NCI-H2227 treated with DMSO at 0.1 percent for 48 hours (cell line): ENCODE measurements around the gene PBX1.

ENCODE experiments used
- DNase-seq: peaks from one replicate; lab custom pipeline; 2025; lab: John Stamatoyannopoulos, UW

The PBX1 gene

GRCh38 chr1:164700683-164701082 lies 141.7 kb downstream of the PBX1 start:
- DNase-seq, result no peak

GRCh38 chr1:164701189-164701761 lies 142.3 kb downstream of the PBX1 start:
- no peak for DNase-seq

- DNase-seq, result no peak
These were observed 143.2 kb downstream of the PBX1 start for GRCh38 chr1:164702216-164702615.

- DNase-seq, result no peak
These were observed 143.7 kb downstream of the PBX1 start for GRCh38 chr1:164702664-164703063.

- peak; percentile 80 for DNase-seq
These were observed 144.5 kb downstream of the PBX1 start for GRCh38 chr1:164703463-164703862.

GRCh38 chr1:164703960-164704411 lies 145.0 kb downstream of the PBX1 start:
- no peak for DNase-seq

- peak; percentile 25 for DNase-seq
These were observed 146.0 kb downstream of the PBX1 start for GRCh38 chr1:164704954-164705353.

GRCh38 chr1:164706606-164706987 lies 147.6 kb downstream of the PBX1 start:
- DNase-seq, result peak; percentile 49

- peak; percentile 30 for DNase-seq
These were observed 148.9 kb downstream of the PBX1 start for GRCh38 chr1:164707868-164708331.

- no peak for DNase-seq
These were observed 149.6 kb downstream of the PBX1 start for GRCh38 chr1:164708596-164708995.

- no peak for DNase-seq
These were observed 150.1 kb downstream of the PBX1 start for GRCh38 chr1:164709126-164709525.

- no peak for DNase-seq
These were observed 150.7 kb downstream of the PBX1 start for GRCh38 chr1:164709541-164710278.

- DNase-seq, result peak; percentile 24
These were observed 153.4 kb downstream of the PBX1 start for GRCh38 chr1:164712131-164713036.

GRCh38 chr1:164713456-164714207 lies 154.6 kb downstream of the PBX1 start:
- DNase-seq, result no peak

- DNase-seq, result no peak
These were observed 158.2 kb downstream of the PBX1 start for GRCh38 chr1:164716992-164717703.

GRCh38 chr1:164718821-164719220 lies 159.8 kb downstream of the PBX1 start:
- no peak for DNase-seq

GRCh38 chr1:164719676-164720439 lies 160.9 kb downstream of the PBX1 start:
- DNase-seq, result no peak

GRCh38 chr1:164720440-164721227 lies 161.7 kb downstream of the PBX1 start:
- no peak for DNase-seq

GRCh38 chr1:164721228-164721496 lies 162.2 kb downstream of the PBX1 start:
- no peak for DNase-seq

GRCh38 chr1:164723296-164723798 lies 164.4 kb downstream of the PBX1 start:
- no peak for DNase-seq
